GM20000 (cell line): ENCODE data around the gene NPIPA1.
"Not testable (repeated sequence)": the region's sequence is repeated elsewhere in the genome, so short reads cannot be mapped to it uniquely, and the experiment has no call there.

Experiments used
- DNase-seq: peaks from one replicate; pipeline ENCODE4 v3.0.0; 2012; ENCODE audit warnings: low spot score

Gene NPIPA1

DNA sequence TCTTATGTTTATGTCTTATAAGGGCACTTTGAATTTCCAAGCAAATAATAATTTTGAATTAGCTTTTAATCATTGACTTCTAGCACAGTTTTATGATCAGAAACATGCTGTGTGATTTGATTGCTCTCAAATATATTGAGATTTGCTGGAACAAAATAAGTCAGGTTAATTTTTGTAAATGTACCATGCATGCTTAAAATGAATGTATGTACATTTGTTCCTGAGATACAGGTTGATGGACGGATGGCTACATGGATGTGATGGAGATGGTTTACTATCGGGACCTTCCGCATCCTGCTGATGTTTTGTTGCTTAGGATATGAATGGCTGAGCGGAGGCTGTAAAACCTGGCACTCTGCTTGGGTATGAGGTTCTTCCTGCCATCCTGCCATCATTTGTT is at the start of gene NPIPA1:
NPIPA1 (plus strand) TSS at position 301 of the 400 bp plus-strand sequence; CDS start at position 301, 0 bp downstream.
- DNase-seq: not testable (repeated sequence)

DNA sequence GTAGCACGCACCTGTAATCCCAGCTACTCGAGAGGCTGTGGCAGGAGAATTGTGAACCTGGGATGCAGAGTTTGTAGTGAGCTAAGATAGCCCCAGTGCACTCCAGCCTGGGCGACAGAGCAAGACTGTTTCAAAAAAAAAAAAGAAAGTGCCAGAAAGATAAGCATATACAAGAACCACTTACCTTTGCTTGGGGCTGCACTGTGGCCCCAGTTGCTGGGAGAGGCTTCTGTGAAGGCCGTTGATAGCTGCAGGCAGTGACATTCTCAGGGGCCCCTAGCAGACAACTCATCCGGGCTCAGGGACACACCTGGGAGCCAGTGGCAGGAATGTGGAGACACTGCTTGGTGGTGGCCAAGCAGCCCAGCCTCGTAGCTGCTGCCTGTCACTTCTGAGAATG is 45.1 kb upstream of the NPIPA1 start:
- not testable (repeated sequence) for DNase-seq

- DNase-seq: not testable (repeated sequence)
Observed at GRCh38 chr16:14895382-14895781, 41.9 kb upstream of the NPIPA1 start.

DNA sequence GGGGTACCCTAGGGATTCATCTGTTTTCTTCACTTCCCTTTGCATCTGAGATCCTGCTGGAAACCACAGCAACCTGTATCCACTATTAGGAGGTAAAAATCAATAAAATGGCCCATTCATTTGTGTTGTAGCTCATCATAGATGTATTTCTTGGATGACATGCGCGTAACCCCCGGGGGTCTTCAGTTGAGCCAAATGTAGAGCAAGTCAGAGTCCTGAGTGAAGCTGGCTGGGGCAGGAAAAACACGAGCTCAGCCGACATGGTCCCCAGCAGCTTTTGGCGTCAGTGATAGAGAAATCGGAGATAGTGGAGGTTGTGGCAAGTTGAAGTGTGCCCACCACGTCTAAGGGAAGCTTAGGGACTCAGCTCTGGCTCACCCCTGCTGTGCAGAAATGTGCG is 41.2 kb upstream of the NPIPA1 start:
- DNase-seq: not testable (repeated sequence)

GRCh38 chr16:14897006-14897664 is 40.1 kb upstream of the NPIPA1 start:
- DNase-seq: not testable (repeated sequence)

- not testable (repeated sequence) for DNase-seq
Observed at GRCh38 chr16:14898162-14898561, 39.1 kb upstream of the NPIPA1 start.

DNA sequence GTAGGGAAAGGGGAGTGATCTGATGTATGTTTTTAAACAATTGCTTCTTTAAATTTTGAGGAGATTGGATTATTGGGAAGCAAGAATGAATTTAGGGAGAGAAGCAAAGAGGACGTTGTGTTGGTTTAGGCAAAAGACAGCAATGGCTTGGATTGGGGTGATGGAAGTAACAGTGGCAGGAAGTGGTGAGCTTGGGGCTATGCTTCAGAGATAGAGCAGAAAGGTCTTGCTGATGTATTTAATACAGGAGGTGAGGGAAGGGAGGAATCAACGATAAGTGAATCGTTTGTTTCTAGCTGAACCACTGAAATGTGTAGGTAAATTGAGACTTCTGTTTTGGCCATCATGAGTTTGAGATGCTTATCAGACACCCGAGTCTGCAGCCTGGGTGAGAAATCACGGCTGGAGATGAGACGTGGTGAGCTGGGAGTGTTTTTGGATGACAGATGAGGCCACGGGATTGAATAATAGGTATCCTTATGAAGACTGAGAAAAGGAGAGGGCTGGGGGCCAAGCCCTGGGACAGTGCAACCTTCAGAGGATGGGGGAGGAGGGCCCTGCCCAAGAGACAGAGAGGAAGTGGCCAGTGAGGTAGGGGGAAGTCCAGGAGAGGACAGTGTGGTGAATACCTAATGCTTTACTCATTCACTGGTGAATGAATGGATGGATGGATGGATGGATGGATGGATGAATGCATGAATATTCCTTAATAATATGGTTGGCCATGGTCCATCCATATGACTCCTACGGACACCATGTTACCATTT is 33.9 kb upstream of the NPIPA1 start:
- DNase-seq: not testable (repeated sequence)

- DNase-seq: not testable (repeated sequence)
Observed at GRCh38 chr16:14909744-14910143, 27.5 kb upstream of the NPIPA1 start.

GRCh38 chr16:14910833-14911629 is 26.2 kb upstream of the NPIPA1 start:
- DNase-seq: not testable (repeated sequence)

DNA sequence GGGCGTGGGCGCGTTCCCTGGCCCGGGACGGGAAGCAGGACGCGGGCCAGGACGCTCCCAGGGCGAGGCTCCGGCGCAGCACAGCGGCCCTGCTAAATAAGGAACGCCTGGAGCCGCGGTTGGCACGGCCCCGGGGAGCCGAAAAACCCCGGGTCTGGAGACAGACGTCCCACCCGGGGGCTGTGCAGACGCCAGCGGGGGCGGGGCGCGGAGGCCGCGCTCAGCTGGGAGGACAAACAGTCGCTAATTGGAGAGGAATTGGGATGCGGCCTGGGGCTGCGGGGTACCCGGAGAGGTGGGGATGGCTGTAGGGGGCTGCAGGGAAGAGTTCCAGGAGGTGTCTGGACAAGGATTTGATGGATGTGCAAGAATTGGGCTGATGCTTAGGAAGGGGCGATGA is 25.3 kb upstream of the NPIPA1 start:
- not testable (repeated sequence) for DNase-seq

DNA sequence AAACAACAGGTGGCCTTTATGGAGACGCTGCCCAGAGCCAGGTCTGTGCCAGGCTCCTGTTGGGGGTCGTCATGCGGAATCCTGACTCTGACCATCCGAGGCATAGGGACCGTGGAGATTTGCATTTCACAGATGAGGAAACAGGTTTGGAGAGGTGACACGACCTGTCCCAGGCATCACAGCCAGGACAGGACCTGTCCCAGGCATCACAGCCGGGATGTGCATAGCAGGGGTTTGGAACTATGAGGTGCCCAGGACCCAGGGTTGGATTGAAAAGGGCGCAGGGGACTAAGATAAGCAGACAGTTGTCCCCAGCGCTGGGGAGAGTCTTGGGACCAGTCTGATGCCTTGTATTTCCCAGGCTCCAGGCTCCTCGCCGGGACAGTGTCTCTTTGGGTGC is 24.7 kb upstream of the NPIPA1 start:
- DNase-seq: not testable (repeated sequence)

DNA sequence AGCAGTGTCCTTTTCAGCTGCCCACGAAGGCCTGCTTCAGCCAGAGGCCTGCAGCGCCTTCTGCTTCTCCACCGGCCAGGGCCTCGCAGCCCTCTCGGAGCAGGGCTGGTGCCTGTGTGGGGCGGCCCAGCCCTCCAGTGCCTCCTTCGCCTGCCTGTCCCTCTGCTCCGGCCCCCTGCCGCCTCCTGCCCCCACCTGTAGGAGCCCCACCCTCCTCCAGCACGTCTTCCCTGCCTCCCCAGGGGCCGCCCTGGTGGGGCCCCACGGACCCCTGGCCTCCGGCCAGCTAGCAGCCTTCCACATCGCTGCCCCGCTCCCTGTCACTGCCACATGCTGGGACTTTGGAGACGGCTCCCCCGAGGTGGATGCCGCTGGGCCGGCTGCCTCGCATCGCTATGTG is 18.7 kb upstream of the NPIPA1 start:
- peak; percentile 1 for DNase-seq

DNA sequence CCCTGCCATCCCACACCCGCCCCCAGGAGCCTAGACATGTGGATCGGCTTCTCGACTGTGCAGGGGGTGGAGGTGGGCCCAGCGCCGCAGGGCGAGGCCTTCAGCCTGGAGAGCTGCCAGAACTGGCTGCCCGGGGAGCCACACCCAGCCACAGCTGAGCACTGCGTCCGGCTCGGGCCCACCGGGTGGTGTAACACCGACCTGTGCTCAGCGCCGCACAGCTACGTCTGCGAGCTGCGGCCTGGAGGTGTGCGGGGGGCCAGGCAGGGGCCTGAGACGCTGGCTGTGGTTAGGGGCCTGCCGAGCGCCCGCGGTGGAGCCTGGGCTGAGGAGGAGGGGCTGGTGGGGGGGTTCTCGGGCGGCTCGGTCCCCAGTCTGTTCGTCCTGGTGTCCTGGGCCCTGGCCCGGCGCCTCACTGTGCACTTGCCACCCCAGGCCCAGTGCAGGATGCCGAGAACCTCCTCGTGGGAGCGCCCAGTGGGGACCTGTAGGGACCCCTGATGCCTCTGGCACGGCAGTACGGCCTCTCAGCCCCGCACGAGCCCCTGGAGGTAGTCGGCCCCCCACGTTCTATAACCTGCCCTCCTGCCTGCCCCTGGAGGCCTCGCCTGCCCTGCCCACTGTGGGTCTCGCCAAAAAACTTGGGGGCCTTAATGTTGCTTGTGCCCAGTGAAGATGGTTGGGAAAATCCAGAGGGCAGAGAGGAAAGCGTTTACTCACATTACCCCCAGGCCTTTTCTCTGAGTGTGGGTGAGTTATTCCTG is 17.2 kb upstream of the NPIPA1 start:
- not testable (repeated sequence) for DNase-seq

GRCh38 chr16:14922285-14922684 is 15.0 kb upstream of the NPIPA1 start:
- DNase-seq: not testable (repeated sequence)

- DNase-seq: not testable (repeated sequence)
Observed at GRCh38 chr16:14922968-14923367, 14.3 kb upstream of the NPIPA1 start.

DNA sequence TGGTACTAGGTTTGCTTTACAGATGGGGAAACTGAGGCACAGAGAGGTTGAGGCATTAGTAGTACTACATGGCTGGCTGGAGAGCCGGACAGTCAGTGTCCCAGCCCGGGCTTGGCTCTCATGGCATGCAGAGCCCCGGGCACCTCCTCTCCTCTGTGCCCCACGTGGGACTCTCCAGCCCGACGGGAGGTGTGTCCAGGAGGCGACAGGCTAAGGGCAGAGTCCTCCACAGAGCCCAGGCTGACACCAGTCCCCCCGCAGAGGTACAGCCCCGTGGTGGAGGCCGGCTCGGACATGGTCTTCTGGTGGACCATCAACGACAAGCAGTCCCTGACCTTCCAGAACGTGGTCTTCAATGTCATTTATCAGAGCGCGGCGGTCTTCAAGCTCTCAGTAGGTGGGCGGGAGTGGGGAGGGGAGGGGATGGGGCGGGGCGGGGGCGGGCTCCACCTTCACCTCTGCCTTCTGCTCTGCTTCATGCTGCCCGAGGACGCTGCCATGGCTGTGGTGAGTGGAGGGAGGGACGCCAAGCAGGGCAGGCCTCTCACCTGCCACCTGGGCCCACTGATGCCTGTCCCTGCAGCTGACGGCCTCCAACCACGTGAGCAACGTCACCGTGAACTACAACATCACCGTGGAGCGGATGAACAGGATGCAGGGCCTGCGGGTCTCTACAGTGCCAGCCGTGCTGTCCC is 13.7 kb upstream of the NPIPA1 start:
- DNase-seq: not testable (repeated sequence)

DNA sequence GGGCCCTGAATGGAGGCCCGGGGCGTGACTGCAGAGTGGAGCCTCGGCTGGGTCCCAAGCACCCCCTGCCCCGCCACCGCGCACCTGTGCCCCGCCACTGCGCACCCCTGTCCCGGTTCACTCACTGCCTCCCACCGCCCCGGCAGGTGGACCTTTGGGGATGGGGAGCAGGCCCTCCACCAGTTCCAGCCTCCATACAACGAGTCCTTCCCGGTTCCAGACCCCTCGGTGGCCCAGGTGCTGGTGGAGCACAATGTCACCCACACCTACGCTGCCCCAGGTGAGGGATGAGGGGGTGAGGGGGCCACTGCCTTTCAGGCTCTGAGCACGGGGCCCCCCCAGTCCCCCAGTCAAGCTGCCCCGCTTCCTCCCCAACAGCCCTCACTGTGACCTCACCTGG is 12.9 kb upstream of the NPIPA1 start:
- DNase-seq: not testable (repeated sequence)

- not testable (repeated sequence) for DNase-seq
Observed at GRCh38 chr16:14924982-14925381, 12.3 kb upstream of the NPIPA1 start.

DNA sequence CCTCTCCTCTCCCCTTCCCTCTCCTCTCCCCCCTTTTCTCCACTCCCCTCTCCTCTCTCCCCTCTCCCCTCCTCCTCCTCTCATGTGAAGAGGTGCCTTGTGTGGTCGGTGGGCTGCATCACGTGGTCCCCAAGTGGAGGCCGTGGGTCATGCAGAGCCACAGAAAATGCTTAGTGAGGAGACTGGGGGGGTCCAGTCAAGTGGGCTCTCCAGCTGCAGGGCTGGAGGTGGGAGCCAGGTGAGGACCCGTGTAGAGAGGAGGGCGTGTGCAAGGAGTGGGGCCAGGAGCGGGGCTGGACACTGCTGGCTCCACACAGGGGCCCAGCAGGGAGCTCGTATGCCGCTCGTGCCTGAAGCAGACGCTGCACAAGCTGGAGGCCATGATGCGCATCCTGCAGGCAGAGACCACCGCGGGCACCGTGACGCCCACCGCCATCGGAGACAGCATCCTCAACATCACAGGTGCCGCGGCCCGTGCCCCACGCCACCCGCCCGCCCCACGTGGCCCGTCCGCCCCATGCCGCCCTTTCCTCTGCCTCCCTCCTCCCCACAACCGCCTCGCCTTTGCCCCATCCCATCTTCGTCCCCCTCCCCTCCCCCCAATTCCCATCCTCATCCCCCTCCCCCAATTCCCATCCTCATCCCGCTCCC is 9.1 kb upstream of the NPIPA1 start:
- DNase-seq: not testable (repeated sequence)

GRCh38 chr16:14929176-14929575 is 8.1 kb upstream of the NPIPA1 start:
- DNase-seq: not testable (repeated sequence)
